GM12878 (cell line): ENCODE measurements around the gene UBC.

Experiments
- BRCA1 ChIP-seq: IDR thresholded peaks from 2 replicates; pipeline ENCODE4 v1.6.1; 2011; ENCODE audit warnings: low read depth, low read length, improper control_type of control experiment
- CHD2 ChIP-seq: IDR thresholded peaks from 2 replicates; pipeline ENCODE4 v1.6.1; 2011; ENCODE audit warnings: low read depth, low read length, improper control_type of control experiment, borderline replicate concordance
- CTCF ChIP-seq, 3 experiments: IDR thresholded peaks in 2 of 3; conservative IDR thresholded peaks in 1 of 3; 2 replicates each; pipeline ENCODE4 v1.5.1; 2011; ENCODE audit warnings: low read depth in 3 of 3, low read length in 3 of 3, mild to moderate bottlenecking in 3 of 3, control low read depth in 2 of 3, moderate library complexity in 2 of 3, inconsistent platforms in 1 of 3, mixed read lengths in 1 of 3; ENCODE audit not compliant: control insufficient read depth in 2 of 3, insufficient read depth in 1 of 3; ENCODE audit errors: extremely low read depth in 1 of 3
- EP300 ChIP-seq, 2 experiments: fragments of 150-350 bp in 1 of 2; IDR thresholded peaks; 2 replicates each; pipeline ENCODE4 v1.6.1; 2011 to 2012; ENCODE audit warnings: low read depth in 2 of 2, low read length in 2 of 2, borderline replicate concordance in 1 of 2, improper control_type of control experiment in 1 of 2, inconsistent platforms in 1 of 2; ENCODE audit not compliant: control insufficient read depth in 1 of 2
- EZH2 ChIP-seq: IDR thresholded peaks from 2 replicates; pipeline ENCODE4 v1.6.1; 2012; ENCODE audit warnings: low read depth, mild to moderate bottlenecking, control low read depth, inconsistent platforms, low read length, borderline replicate concordance; ENCODE audit not compliant: control insufficient read depth
- HDAC6 ChIP-seq: fragments of 200-600 bp; sonication (generic); IDR thresholded peaks from one replicate; pipeline ENCODE4 v1.8.0; 2017; ENCODE audit warnings: antibody characterized with exemption; ENCODE audit not compliant: unreplicated experiment
- POLR2A ChIP-seq: IDR thresholded peaks from 2 replicates; pipeline ENCODE4 v1.6.1; 2011; ENCODE audit warnings: low read depth, mild to moderate bottlenecking, low read length
- TAF1 ChIP-seq: IDR thresholded peaks from 2 replicates; pipeline ENCODE4 v1.6.1; 2011; ENCODE audit warnings: mild to moderate bottlenecking, low read depth, low read length, borderline replicate concordance
- ZNF24 ChIP-seq: fragments of 450-650 bp; IDR thresholded peaks from 2 replicates; pipeline ENCODE4 v1.6.1; 2017; ENCODE audit warnings: antibody characterized with exemption, mild to moderate bottlenecking

GRCh38 chr12:124861898-124862676 lies 52.4 kb downstream of the UBC start:
- peak; percentile 24; the same call in 1 of the 2 replicates for TF ChIP-seq POLR2A
- TF ChIP-seq CHD2 = no peak
- no peak for TF ChIP-seq EZH2
- no peak for TF ChIP-seq CTCF (IDR thresholded peaks at IDR 0.05 in 2 of 3, conservative IDR thresholded peaks at IDR 0.05 in 1 of 3; ENCODE audit: control insufficient read depth in 2 of 3, extremely low read depth in 1 of 3, insufficient read depth in 1 of 3, low read depth in 3 of 3, low read length in 3 of 3)
- no peak for TF ChIP-seq TAF1
- TF ChIP-seq BRCA1 = no peak
- no peak for TF ChIP-seq EP300 (IDR thresholded peaks at IDR 0.05; ENCODE audit: borderline replicate concordance in 1 of 2, control insufficient read depth in 1 of 2, low read depth in 2 of 2, low read length in 2 of 2)
- peak; percentile 95 for TF ChIP-seq ZNF24
- TF ChIP-seq HDAC6 = no peak
